Keratinocyte (primary cell): ENCODE results near the gene EXOC6B. TPM values are rescaled to one million over a fixed set of nuclear protein-coding genes. Genes with fewer than 3 reads are reported as not detected.

Experiments used
- DNase-seq: peaks from one replicate; pipeline ENCODE4 v3.0.0-alpha.2; 2011; ENCODE audit warnings: low read depth, missing footprints, low spot score
- FAIRE-seq: peaks from 2 replicates; lab custom pipeline; 2011; peaks lifted over from hg19 to GRCh38; lab: Jason Lieb, UNC
- H2AFZ ChIP-seq: 2 replicates; pipeline ENCODE4 v1.6.0; 2012; ENCODE audit warnings: low read length, control low read depth, inconsistent platforms; ENCODE audit not compliant: control insufficient read depth
- H3K27ac ChIP-seq: 2 replicates; pipeline ENCODE4 v1.5.1; 2011; ENCODE audit warnings: low read length; ENCODE audit not compliant: control insufficient read depth, insufficient read depth
- H3K27me3 ChIP-seq: 3 replicates; pipeline ENCODE4 v1.6.0; 2011; ENCODE audit warnings: low read length; ENCODE audit not compliant: control insufficient read depth, insufficient read depth; ENCODE audit errors: extremely low read depth
- H3K36me3 ChIP-seq, 2 experiments: 2 replicates in 1 of 2; 3 replicates in 1 of 2; pipeline ENCODE4 v1.5.1; 2011; ENCODE audit warnings: low read length in 2 of 2, mild to moderate bottlenecking in 1 of 2; ENCODE audit not compliant: control insufficient read depth in 2 of 2, insufficient read depth in 2 of 2; ENCODE audit errors: extremely low read depth in 1 of 2
- H3K4me1 ChIP-seq: 3 replicates; pipeline ENCODE4 v1.5.1; 2011; ENCODE audit warnings: low read length; ENCODE audit not compliant: control insufficient read depth, insufficient read depth; ENCODE audit errors: extremely low read depth
- H3K4me2 ChIP-seq: 3 replicates; pipeline ENCODE4 v1.6.0; 2011; ENCODE audit warnings: low read depth, low read length; ENCODE audit not compliant: control insufficient read depth, insufficient read depth; ENCODE audit errors: extremely low read depth
- H3K4me3 ChIP-seq, 3 experiments: fragments of 200-600 bp in 1 of 3; sonication (generic) in 1 of 3; 2 replicates in 2 of 3; 3 replicates in 1 of 3; pipeline ENCODE4 v1.5.1; 2011 to 2016; ENCODE audit warnings: low read length in 3 of 3, mild to moderate bottlenecking in 3 of 3, control low read depth in 2 of 3, inconsistent platforms in 1 of 3, low read depth in 1 of 3, mixed read lengths in 1 of 3, mixed run types in 1 of 3, moderate library complexity in 1 of 3; ENCODE audit not compliant: control insufficient read depth in 2 of 3, insufficient read depth in 2 of 3; ENCODE audit errors: extremely low read depth in 1 of 3
- H3K79me2 ChIP-seq: 2 replicates; pipeline ENCODE4 v1.6.0; 2012; ENCODE audit warnings: low read length; ENCODE audit not compliant: control insufficient read depth, insufficient read depth
- H3K9ac ChIP-seq: 3 replicates; pipeline ENCODE4 v1.6.0; 2011; ENCODE audit warnings: low read length; ENCODE audit not compliant: control insufficient read depth, insufficient read depth; ENCODE audit errors: extremely low read depth
- H3K9me1 ChIP-seq: 3 replicates; pipeline ENCODE4 v1.6.0; 2011; ENCODE audit warnings: low read length; ENCODE audit not compliant: control insufficient read depth, insufficient read depth; ENCODE audit errors: extremely low read depth
- H3K9me3 ChIP-seq: 2 replicates; pipeline ENCODE4 v1.5.1; 2012; ENCODE audit warnings: low read depth, low read length; ENCODE audit not compliant: control insufficient read depth
- H4K20me1 ChIP-seq: 3 replicates; pipeline ENCODE4 v1.6.0; 2011; ENCODE audit warnings: low read length; ENCODE audit not compliant: control insufficient read depth, insufficient read depth; ENCODE audit errors: extremely low read depth
- CTCF ChIP-seq, 3 experiments: IDR thresholded peaks in 1 of 3; conservative IDR thresholded peaks in 1 of 3; optimal IDR thresholded peaks in 1 of 3; 2 replicates in 2 of 3; 3 replicates in 1 of 3; pipeline versions ENCODE3 to v1.5.1; 2011; ENCODE audit warnings: low read length in 3 of 3, mild to moderate bottlenecking in 3 of 3, moderate library complexity in 2 of 3, control low read depth in 1 of 3, inconsistent platforms in 1 of 3; ENCODE audit not compliant: insufficient read depth in 2 of 3; ENCODE audit errors: extremely low read depth in 1 of 3
- EZH2 ChIP-seq: IDR thresholded peaks from one replicate; pipeline ENCODE4 v1.6.1; 2012; ENCODE audit warnings: inconsistent platforms, mild to moderate bottlenecking, low read length, moderate library complexity
- dilution Hi-C: fragments of 300-500 bp; cut with MboI; formaldehyde crosslinking; loops from one replicate; pipeline ENCODE4 v1.7.0; 2020; ENCODE audit warnings: low sequenced_read_pairs; ENCODE audit not compliant: extremely low pct_ligation_motif_present
- polyA plus RNA-seq, 5 experiments: library from polyadenylated mRNA; depleted of rRNA in 3 of 5; stranded (reverse) in 3 of 5; stranded (forward) in 1 of 5; unstranded in 1 of 5; fragments of >200 nt; gene quantifications; 1 replicate in 1 of 5; 2 replicates in 3 of 5; 3 replicates in 1 of 5; pipeline versions ENCODE4 v1.2.1 to v1.2.3, GENCODE V29; 2011 to 2012; ENCODE audit warnings: missing spikeins in 2 of 5, low read depth in 1 of 5, low replicate concordance in 1 of 5

EXOC6B gene
- polyA plus RNA-seq, 1 donor (not counting 4 experiments of a cell fraction or from before 2014, with no cell fraction given): 37.3 TPM

DNA sequence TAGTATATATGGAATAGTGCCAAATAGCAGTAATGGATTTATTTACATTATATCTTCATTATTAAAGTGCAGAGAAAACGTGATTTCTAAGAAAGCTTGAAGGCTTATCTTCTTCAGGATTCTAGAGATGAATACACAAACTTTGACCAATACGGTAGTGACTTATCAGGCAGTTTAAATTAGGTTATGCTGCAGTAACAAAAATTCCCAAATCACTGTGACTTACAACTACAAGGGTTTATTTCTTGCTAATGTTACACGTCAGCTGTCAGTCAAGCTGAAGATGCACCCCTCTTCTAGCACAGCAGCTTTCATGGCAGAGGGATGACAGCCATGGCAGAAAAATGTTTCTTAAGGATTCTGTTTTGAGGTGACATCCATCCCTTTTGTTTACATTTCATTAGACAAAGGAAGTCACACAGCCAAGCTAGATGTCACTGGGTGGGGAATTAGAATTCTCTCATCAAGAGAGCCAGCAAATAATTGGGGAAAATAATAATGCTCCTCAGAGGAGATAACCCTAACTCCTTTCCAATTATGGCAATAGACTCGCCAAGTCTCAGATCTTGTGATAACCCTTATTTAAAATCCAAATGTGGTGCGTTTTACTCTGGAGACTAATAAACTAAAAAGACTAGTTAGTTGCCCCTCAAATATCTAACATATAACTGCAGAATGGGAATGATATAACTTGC is 409.9 kb downstream of the EXOC6B start:
- Histone ChIP-seq H3K36me3 (no peaks in the 10 kb centered on the region), H3K4me1 (no peaks in the 10 kb centered on the region), H3K9me1 (no peaks in the 10 kb centered on the region), H3K9ac (no peak overlapping the region), H3K79me2 (no peaks in the 10 kb centered on the region), H3K27me3 (no peaks in the 10 kb centered on the region), H3K9me3 (no peaks in the 10 kb centered on the region), H3K27ac (no peak overlapping the region), H3K4me2 (no peak overlapping the region), H3K4me3 (no peak overlapping the region), H4K20me1 (no peaks in the 10 kb centered on the region), H2AFZ (no peak overlapping the region)
- dilution Hi-C loops: no loop called here
- no peak for DNase-seq
- TF ChIP-seq EZH2 (no peak), CTCF (optimal IDR thresholded peaks at IDR 0.05 in 1 of 3, IDR thresholded peaks at IDR 0.05 in 1 of 3, conservative IDR thresholded peaks at IDR 0.05 in 1 of 3; ENCODE audit: extremely low read depth in 1 of 3, insufficient read depth in 2 of 3, low read length in 3 of 3) (no peak)
- no peak for FAIRE-seq

GRCh38 chr2:72415241-72415661 is 410.6 kb downstream of the EXOC6B start:
- Histone ChIP-seq H3K9ac (no peak overlapping the region), H3K27me3 (no peaks in the 10 kb centered on the region), H3K79me2 (no peaks in the 10 kb centered on the region), H4K20me1 (no peaks in the 10 kb centered on the region), H3K36me3 (no peaks in the 10 kb centered on the region), H3K9me3 (no peaks in the 10 kb centered on the region), H3K27ac (no peak overlapping the region), H3K4me2 (no peak overlapping the region), H3K4me1 (no peaks in the 10 kb centered on the region), H2AFZ (no peak overlapping the region), H3K4me3 (no peak overlapping the region), H3K9me1 (no peaks in the 10 kb centered on the region)
- DNase-seq (no peak), FAIRE-seq (no peak)
- dilution Hi-C loops: no loop called here
- no peak for TF ChIP-seq CTCF (optimal IDR thresholded peaks at IDR 0.05 in 1 of 3, IDR thresholded peaks at IDR 0.05 in 1 of 3, conservative IDR thresholded peaks at IDR 0.05 in 1 of 3; ENCODE audit: extremely low read depth in 1 of 3, insufficient read depth in 2 of 3, low read length in 3 of 3)
- no peak for TF ChIP-seq EZH2
